ENCODE data around the gene DHRSX.
"Not testable (repeated sequence)": the region's sequence is repeated elsewhere in the genome, so short reads cannot be mapped to it uniquely, and the experiment has no call there.

Gene DHRSX

GRCh38 chrX:2511326-2511725 is 10.6 kb upstream of the DHRSX start:
- DNase-seq (ENCODE audit: low read depth) = no peak
- TF ChIP-seq, protein P1, sequence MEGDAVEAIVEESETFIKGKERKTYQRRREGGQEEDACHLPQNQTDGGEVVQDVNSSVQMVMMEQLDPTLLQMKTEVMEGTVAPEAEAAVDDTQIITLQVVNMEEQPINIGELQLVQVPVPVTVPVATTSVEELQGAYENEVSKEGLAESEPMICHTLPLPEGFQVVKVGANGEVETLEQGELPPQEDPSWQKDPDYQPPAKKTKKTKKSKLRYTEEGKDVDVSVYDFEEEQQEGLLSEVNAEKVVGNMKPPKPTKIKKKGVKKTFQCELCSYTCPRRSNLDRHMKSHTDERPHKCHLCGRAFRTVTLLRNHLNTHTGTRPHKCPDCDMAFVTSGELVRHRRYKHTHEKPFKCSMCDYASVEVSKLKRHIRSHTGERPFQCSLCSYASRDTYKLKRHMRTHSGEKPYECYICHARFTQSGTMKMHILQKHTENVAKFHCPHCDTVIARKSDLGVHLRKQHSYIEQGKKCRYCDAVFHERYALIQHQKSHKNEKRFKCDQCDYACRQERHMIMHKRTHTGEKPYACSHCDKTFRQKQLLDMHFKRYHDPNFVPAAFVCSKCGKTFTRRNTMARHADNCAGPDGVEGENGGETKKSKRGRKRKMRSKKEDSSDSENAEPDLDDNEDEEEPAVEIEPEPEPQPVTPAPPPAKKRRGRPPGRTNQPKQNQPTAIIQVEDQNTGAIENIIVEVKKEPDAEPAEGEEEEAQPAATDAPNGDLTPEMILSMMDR (conservative IDR thresholded peaks at IDR 0.05; ENCODE audit: low read depth, low read length) = no peak
- H3K4me3 ChIP-seq (ENCODE audit: low read depth, low read length) = no peak overlapping the region

GRCh38 chrX:2508648-2509335 is 8.0 kb upstream of the DHRSX start:
- DNase-seq (ENCODE audit: low read depth) = no peak
- no peak overlapping the region for H3K4me3 ChIP-seq (ENCODE audit: low read depth, low read length)
- TF ChIP-seq, protein P1 (conservative IDR thresholded peaks at IDR 0.05; ENCODE audit: low read depth, low read length) = no peak

DNA sequence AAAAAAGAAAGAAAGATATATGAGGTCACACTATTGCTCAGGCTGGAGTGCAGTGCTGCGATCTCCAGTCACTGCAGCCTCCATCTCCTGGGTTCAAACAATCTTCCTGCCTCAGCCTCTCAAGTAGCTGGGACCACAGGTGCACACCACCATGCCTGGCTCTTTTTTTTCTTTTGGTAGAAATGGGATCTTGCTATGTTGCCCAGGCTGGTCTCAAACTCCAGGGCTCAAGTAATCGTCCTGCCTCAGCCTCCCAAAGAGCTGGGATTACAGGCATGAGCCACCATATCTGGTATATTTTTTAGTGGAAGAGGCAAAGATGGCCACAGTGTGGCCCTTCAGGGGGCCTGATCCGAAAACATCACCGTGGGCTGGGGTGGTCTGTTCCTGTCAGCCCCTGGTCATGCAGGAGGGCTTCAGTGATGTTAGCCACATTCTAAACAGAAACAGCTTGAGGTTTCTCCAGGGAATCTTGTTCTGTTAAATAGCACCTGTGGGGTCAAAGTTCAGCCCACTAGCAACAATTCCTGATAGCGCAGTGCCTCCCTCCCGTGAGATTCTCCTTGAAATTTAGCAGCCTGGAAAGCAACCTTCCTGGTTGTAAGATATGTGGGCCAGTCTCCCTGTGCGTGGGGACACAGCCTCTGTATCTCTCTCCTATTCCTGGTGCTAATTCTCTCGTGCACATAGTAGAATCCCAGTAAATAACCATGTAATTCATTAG is 7.3 kb upstream of the DHRSX start:
- TF ChIP-seq, protein P1 (conservative IDR thresholded peaks at IDR 0.05; ENCODE audit: low read depth, low read length) = no peak
- H3K4me3 ChIP-seq (ENCODE audit: low read depth, low read length) = no peak overlapping the region
- DNase-seq (ENCODE audit: low read depth) = no peak

- no peak for DNase-seq (ENCODE audit: low read depth)
- TF ChIP-seq, protein P1 (conservative IDR thresholded peaks at IDR 0.05; ENCODE audit: low read depth, low read length) = no peak
- H3K4me3 ChIP-seq (ENCODE audit: low read depth, low read length) = no peak overlapping the region
Measured at GRCh38 chrX:2507196-2507595, 6.4 kb upstream of the DHRSX start.

DNA sequence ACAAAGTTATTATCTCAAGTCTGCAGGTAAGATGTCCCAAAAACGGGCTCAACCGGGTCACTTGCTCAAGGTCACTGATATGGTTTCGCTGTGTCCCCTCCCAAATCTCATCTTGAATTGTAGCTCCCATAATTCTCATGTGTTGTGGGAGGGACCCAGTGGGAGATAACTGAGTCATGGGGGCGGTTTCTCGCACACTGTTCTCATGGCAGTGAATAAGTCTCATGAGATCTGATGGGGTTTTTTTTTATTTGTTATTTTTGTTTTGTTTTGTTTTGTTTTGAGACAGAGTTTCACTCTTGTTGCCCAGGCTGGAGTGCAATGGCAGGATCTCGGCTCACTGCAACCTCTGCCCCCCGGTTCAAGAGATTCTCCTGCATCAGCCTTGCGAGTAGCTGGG is 4.6 kb upstream of the DHRSX start:
- not testable (repeated sequence) for DNase-seq (ENCODE audit: low read depth)

DNA sequence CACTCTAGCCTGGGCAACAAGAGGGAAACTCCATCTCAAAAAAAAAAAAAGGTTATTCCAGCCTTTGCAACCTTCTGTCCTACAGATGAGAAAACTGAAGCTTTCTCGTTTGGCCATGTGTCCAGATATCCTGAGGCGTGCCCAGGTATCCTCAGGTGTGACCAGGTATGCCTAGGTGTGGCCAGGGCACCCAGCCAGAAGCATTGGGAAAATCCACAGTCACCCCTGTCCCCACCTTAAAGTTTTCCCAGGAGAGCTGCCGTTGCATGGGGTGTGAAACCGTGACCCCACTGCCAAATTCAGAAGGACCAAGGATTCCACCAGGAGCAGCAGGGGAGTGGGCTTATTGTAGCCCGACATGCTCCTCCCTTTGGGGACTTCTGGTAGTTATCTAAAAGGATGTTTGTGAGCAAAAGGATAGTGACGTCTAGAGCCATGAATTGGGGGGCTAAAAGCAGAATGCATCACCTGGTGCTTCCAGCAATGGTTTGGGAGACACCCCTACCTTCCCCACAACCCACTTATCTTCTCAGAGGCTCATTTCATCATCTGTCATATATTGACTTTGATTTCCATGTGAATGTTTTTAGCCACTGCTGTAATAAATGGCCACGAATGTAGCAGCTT is 4.0 kb upstream of the DHRSX start:
- DNase-seq (ENCODE audit: low read depth) = no peak
- TF ChIP-seq, protein P1 (conservative IDR thresholded peaks at IDR 0.05; ENCODE audit: low read depth, low read length) = no peak
- no peak overlapping the region for H3K4me3 ChIP-seq (ENCODE audit: low read depth, low read length)

More for the DNA sequence above, 4.6 kb upstream of the DHRSX start:
- H3K4me3 ChIP-seq (ENCODE audit: low read depth, low read length) = not testable (repeated sequence)

DNA sequence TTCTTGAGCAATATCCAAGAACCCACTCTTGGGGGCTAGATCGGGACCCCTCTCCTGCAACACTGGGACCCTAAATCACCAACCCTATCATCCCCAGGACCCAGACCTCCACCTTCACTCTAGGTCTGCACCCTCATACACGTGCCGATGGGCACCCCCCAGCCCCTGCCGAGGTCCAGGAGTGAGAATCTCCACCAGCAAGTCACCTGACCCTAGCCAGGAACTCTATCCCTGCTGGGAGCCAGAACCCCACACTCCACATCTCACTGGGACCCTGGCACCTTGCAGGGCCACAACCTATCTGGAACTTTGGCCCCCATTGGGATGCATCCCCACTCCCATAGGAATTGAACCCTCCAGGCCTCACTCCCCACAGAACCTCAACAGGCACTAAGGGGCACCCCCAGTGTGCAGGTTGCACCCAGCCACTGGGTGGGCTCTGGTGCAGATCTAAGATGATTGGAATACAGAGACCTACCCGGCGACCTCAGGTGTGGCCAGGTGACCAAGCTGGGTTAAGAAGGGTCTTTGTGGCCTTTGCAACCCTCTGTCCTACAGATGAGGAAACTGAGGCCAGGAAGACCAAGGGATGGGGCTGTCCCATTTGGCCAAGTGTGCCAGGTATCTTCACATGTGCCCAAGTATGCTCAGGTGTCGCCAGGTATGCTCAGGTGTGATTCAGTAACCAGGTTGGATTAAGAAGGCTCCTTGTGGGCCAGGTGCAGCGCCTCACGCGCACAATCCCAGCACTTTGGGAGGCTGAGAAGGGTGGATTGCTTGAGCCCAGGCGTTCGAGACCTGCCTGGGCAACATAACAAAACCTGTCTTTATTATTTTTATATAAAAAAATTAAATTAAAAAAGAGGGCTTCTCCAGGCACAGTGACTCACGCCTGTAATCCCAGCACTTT is 3.1 kb upstream of the DHRSX start:
- no peak overlapping the region for H3K4me3 ChIP-seq (ENCODE audit: low read depth, low read length)
- TF ChIP-seq, protein P1 (conservative IDR thresholded peaks at IDR 0.05; ENCODE audit: low read depth, low read length) = no peak
- no peak for DNase-seq (ENCODE audit: low read depth)

All from choroid plexus epithelial cell (primary cell).